H1 (cell line): ENCODE measurements around the gene MRPS5. TPM values are rescaled to one million over a fixed set of nuclear protein-coding genes. Genes with fewer than 3 reads are reported as not detected.

ENCODE experiments used
- CTCF ChIA-PET: fragments of 300-600 bp; sonication (Branson Sonifier 250); formaldehyde crosslinking; loops from one replicate; lab custom pipeline; 2021; ENCODE audit not compliant: partially characterized antibody; lab: Charles Lee
- POLR2A ChIA-PET: fragments of 300-600 bp; sonication (Branson Sonifier 250); formaldehyde crosslinking; loops from one replicate; lab custom pipeline; 2021; ENCODE audit warnings: inconsistent platforms; ENCODE audit not compliant: partially characterized antibody; lab: Charles Lee
- DNase-seq, 2 experiments: peaks; one replicate each; pipeline versions ENCODE4 v3.0.0 to v3.0.0-alpha.2; 2010 to 2022; ENCODE audit warnings: low spot score in 2 of 2, low read depth in 1 of 2, mixed read lengths in 1 of 2
- FAIRE-seq: peaks from 2 replicates; lab custom pipeline; 2011; peaks lifted over from hg19 to GRCh38; lab: Jason Lieb, UNC
- H2AFZ ChIP-seq: 2 replicates; pipeline ENCODE4 v1.8.1; 2012; ENCODE audit warnings: low read length, inconsistent platforms
- H2AK5ac ChIP-seq: 2 replicates; pipeline ENCODE4 v1.6.1; 2013; ENCODE audit warnings: low read depth, low read length
- H2BK120ac ChIP-seq: replicated peaks from 2 replicates; pipeline ENCODE3; 2013; ENCODE audit warnings: low read depth, low read length, inconsistent platforms
- H2BK12ac ChIP-seq: 2 replicates; pipeline ENCODE4 v1.6.1; 2013; ENCODE audit warnings: low read depth, low read length
- H2BK15ac ChIP-seq: 2 replicates; pipeline ENCODE4 v1.6.1; 2013; ENCODE audit warnings: low read length
- H2BK20ac ChIP-seq: 2 replicates; pipeline ENCODE4 v1.6.1; 2013; ENCODE audit warnings: low read length
- H2BK5ac ChIP-seq: 2 replicates; pipeline ENCODE4 v1.6.1; 2013; ENCODE audit warnings: low read depth, low read length
- H3K14ac ChIP-seq: 2 replicates; pipeline ENCODE4 v1.6.1; 2013; ENCODE audit warnings: inconsistent platforms; ENCODE audit not compliant: insufficient read length
- H3K18ac ChIP-seq: 2 replicates; pipeline ENCODE4 v1.6.1; 2013; ENCODE audit warnings: low read length; ENCODE audit errors: extremely low read depth
- H3K23ac ChIP-seq: 2 replicates; pipeline ENCODE4 v1.6.1; 2013; ENCODE audit warnings: inconsistent platforms; ENCODE audit not compliant: insufficient read length
- H3K23me2 ChIP-seq: 2 replicates; pipeline ENCODE4 v1.6.1; 2013; ENCODE audit warnings: low read depth, low read length
- H3K27ac ChIP-seq: 2 replicates; pipeline ENCODE4 v1.6.1; 2011; ENCODE audit warnings: low read depth, low read length, inconsistent platforms
- H3K27me3 ChIP-seq, 4 experiments: replicated peaks in 1 of 4; 1 replicate in 1 of 4; 2 replicates in 3 of 4; pipeline versions ENCODE4 v1.6.1 to v1.8.1; 2011 to 2013; ENCODE audit warnings: low read length in 3 of 4, mild to moderate bottlenecking in 3 of 4, inconsistent platforms in 2 of 4, mixed read lengths in 2 of 4, moderate library complexity in 1 of 4; ENCODE audit not compliant: control insufficient read depth in 3 of 4, insufficient read depth in 3 of 4; ENCODE audit errors: extremely low read depth in 1 of 4
- H3K36me3 ChIP-seq, 4 experiments: 2 replicates each; pipeline versions ENCODE4 v1.6.1 to v1.8.1; 2011 to 2013; ENCODE audit warnings: mild to moderate bottlenecking in 4 of 4, low read length in 3 of 4, moderate library complexity in 2 of 4, control low read depth in 1 of 4, inconsistent platforms in 1 of 4; ENCODE audit not compliant: insufficient read depth in 4 of 4, control insufficient read depth in 2 of 4
- H3K4ac ChIP-seq: replicated peaks from 2 replicates; pipeline ENCODE3; 2013; ENCODE audit warnings: low read length, low read depth, mixed read lengths, inconsistent platforms; ENCODE audit not compliant: insufficient read length
- H3K4me1 ChIP-seq, 4 experiments: replicated peaks in 1 of 4; 1 replicate in 1 of 4; 2 replicates in 3 of 4; pipeline versions ENCODE4 v1.6.1 to v1.8.1; 2011 to 2013; ENCODE audit warnings: low read length in 3 of 4, inconsistent platforms in 2 of 4, mixed read lengths in 1 of 4; ENCODE audit not compliant: insufficient read depth in 4 of 4, control insufficient read depth in 3 of 4
- H3K4me2 ChIP-seq, 2 experiments: 2 replicates each; pipeline versions ENCODE4 v1.6.1 to v1.8.1; 2011 to 2013; ENCODE audit warnings: low read depth in 2 of 2, low read length in 2 of 2, control low read depth in 1 of 2, inconsistent platforms in 1 of 2, mild to moderate bottlenecking in 1 of 2; ENCODE audit not compliant: insufficient read depth in 1 of 2
- H3K4me3 ChIP-seq, 4 experiments: fragments of 200-600, 300-600 bp in 1 of 4; sonication (generic), shearing (Covaris generic), sonication (Bioruptor Twin) in 1 of 4; 2 replicates each; pipeline versions ENCODE4 v1.5.1 to v1.8.1; 2011 to 2016; ENCODE audit warnings: low read length in 4 of 4, low read depth in 3 of 4, control low read depth in 2 of 4, inconsistent platforms in 2 of 4, mild to moderate bottlenecking in 2 of 4, mixed read lengths in 1 of 4, moderate library complexity in 1 of 4; ENCODE audit not compliant: insufficient read depth in 2 of 4; ENCODE audit errors: extremely low read depth in 1 of 4
- H3K56ac ChIP-seq: replicated peaks from 2 replicates; pipeline ENCODE3; 2013; ENCODE audit warnings: low read depth, mild to moderate bottlenecking, mixed read lengths, low read length, inconsistent platforms; ENCODE audit not compliant: insufficient read length
- H3K79me1 ChIP-seq: 2 replicates; pipeline ENCODE4 v1.6.1; 2013; ENCODE audit warnings: low read depth, low read length, control low read depth
- H3K79me2 ChIP-seq, 2 experiments: 2 replicates each; pipeline versions ENCODE4 v1.6.1 to v1.8.1; 2012 to 2013; ENCODE audit warnings: low read length in 2 of 2, mild to moderate bottlenecking in 2 of 2, inconsistent platforms in 1 of 2; ENCODE audit not compliant: insufficient read depth in 2 of 2, control insufficient read depth in 1 of 2
- H3K9ac ChIP-seq, 4 experiments: replicated peaks in 1 of 4; 1 replicate in 1 of 4; 2 replicates in 3 of 4; pipeline versions ENCODE4 v1.6.1 to v1.8.1; 2011 to 2013; ENCODE audit warnings: low read depth in 3 of 4, low read length in 3 of 4, control low read depth in 2 of 4, mild to moderate bottlenecking in 2 of 4, moderate library complexity in 2 of 4, inconsistent platforms in 1 of 4; ENCODE audit errors: extremely low read depth in 1 of 4
- H3K9me3 ChIP-seq, 2 experiments: 2 replicates each; pipeline versions ENCODE4 v1.6.1 to v1.8.1; 2012 to 2013; ENCODE audit warnings: mild to moderate bottlenecking in 2 of 2, moderate library complexity in 2 of 2, control low read depth in 1 of 2, inconsistent platforms in 1 of 2, low read depth in 1 of 2, low read length in 1 of 2, mixed read lengths in 1 of 2; ENCODE audit not compliant: insufficient read depth in 2 of 2
- H4K20me1 ChIP-seq, 2 experiments: replicated peaks in 1 of 2; 2 replicates each; pipeline versions ENCODE3 to v1.8.1; 2011 to 2013; ENCODE audit warnings: inconsistent platforms in 2 of 2, low read length in 2 of 2, mild to moderate bottlenecking in 1 of 2; ENCODE audit not compliant: insufficient read depth in 2 of 2, control insufficient read depth in 1 of 2
- H4K5ac ChIP-seq: 2 replicates; pipeline ENCODE4 v1.6.1; 2013; ENCODE audit warnings: low read length, low read depth, mixed read lengths, inconsistent platforms; ENCODE audit not compliant: insufficient read length
- H4K8ac ChIP-seq: 2 replicates; pipeline ENCODE4 v1.8.0; 2013; ENCODE audit warnings: mild to moderate bottlenecking, moderate library complexity, low read length, inconsistent platforms; ENCODE audit not compliant: insufficient read depth; ENCODE audit errors: extremely low read depth
- H4K91ac ChIP-seq: replicated peaks from 2 replicates; pipeline ENCODE3; 2013; ENCODE audit warnings: low read length, mixed read lengths, inconsistent platforms; ENCODE audit not compliant: insufficient read length
- CHD1 ChIP-seq: IDR thresholded peaks from 2 replicates; pipeline ENCODE4 v1.6.1; 2012; ENCODE audit warnings: low read depth, low read length, improper control_type of control experiment
- CTBP2 ChIP-seq: IDR thresholded peaks from 2 replicates; pipeline ENCODE4 v1.7.0; 2011; ENCODE audit warnings: borderline replicate concordance, mild to moderate bottlenecking, moderate library complexity, mixed read lengths, low read length; ENCODE audit not compliant: insufficient read depth, insufficient read length
- RBBP5 ChIP-seq: IDR thresholded peaks from 2 replicates; pipeline ENCODE4 v1.7.1; 2012; ENCODE audit warnings: low read depth, mild to moderate bottlenecking, inconsistent platforms, low read length, moderate library complexity, borderline replicate concordance
- RXRA ChIP-seq: IDR thresholded peaks from 2 replicates; pipeline ENCODE4 v1.6.1; 2011; ENCODE audit warnings: low read depth, mild to moderate bottlenecking, low read length, moderate library complexity; ENCODE audit not compliant: insufficient read depth
- SIX5 ChIP-seq: IDR thresholded peaks from 2 replicates; pipeline ENCODE4 v1.6.1; 2011; ENCODE audit warnings: mild to moderate bottlenecking, low read depth, low read length
- TAF7 ChIP-seq: optimal IDR thresholded peaks from 2 replicates; pipeline ENCODE3; 2011; ENCODE audit warnings: low read depth, mild to moderate bottlenecking, inconsistent platforms, low read length, moderate library complexity, borderline replicate concordance
- TBP ChIP-seq: IDR thresholded peaks from 2 replicates; pipeline ENCODE4 v1.6.1; 2011; ENCODE audit warnings: low read depth, low read length, improper control_type of control experiment
- WGBS, 2 experiments: shearing (Covaris generic) in 1 of 2; methylation state at CpG; one replicate each; pipeline versions ENCODE4 v1.1.6 to v1.1.7; 2013 to 2015; ENCODE audit warnings: low lambda C conversion rate in 2 of 2, mixed read lengths in 2 of 2, inconsistent platforms in 1 of 2, low coverage in 1 of 2, missing lambda C conversion rate in 1 of 2; ENCODE audit not compliant: insufficient replicate concordance in 2 of 2, insufficient coverage in 1 of 2, insufficient read length in 1 of 2; ENCODE audit errors: extremely low coverage in 1 of 2, missing lambda C conversion rate in 1 of 2; 5-methylcytosine and 5-hydroxymethylcytosine counted together
- polyA plus RNA-seq, 7 experiments: library from polyadenylated mRNA; depleted of rRNA in 3 of 7; stranded (reverse) in 5 of 7; unstranded in 2 of 7; fragments of >200 nt in 5 of 7; fragments of 200-250 nt in 2 of 7; gene quantifications; 1 replicate in 5 of 7; 2 replicates in 1 of 7; 4 replicates in 1 of 7; pipeline versions ENCODE4 v1.2.1 to v1.2.3, GENCODE V29; 2011 to 2013; ENCODE audit warnings: missing spikeins in 2 of 7, mixed read lengths in 2 of 7
- total RNA-seq: library from RNA; stranded (reverse); fragmentation: NEBNext Ultra II Directional; extraction: Animal tissue kit (Norgen Biotek cat#: 25700); gene quantifications from 2 replicates; pipeline ENCODE4 v1.2.1, GENCODE V29; 2021
- TF ChIP-seq, protein P1 (sequence below): IDR thresholded peaks from 2 replicates; pipeline ENCODE4 v1.6.1; 2011; ENCODE audit warnings: low read depth, mild to moderate bottlenecking, low read length; ENCODE audit not compliant: insufficient read depth
- TF ChIP-seq, protein P2 (sequence below): IDR thresholded peaks from 2 replicates; pipeline ENCODE4 v1.6.1; 2012; ENCODE audit warnings: inconsistent platforms

MRPS5 gene
- total and polyA plus RNA-seq, 2 of the 8 experiments (the other 6 are each of a cell fraction or from before 2014, with no cell fraction given), result 36.7 to 53.0 TPM

DNA sequence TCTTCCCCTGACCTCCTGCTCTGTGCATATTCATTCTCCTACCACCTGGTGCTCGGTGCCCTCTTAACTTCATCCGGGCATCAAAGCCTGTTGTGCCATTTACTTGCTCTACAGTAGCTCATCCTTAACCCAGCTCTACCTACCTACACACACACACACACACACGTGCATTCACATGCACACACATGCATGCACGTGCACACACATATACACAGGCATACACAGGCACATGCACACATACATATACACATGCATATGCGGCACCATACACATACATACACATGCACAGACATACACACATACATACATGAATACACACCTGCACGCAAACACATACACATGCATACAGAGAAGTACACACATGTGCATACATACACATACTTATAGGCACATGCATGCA is 81.6 kb downstream of the MRPS5 start:
- H3K79me2 ChIP-seq, result no peaks in the 10 kb centered on the region
- H4K91ac ChIP-seq, result no peak overlapping the region
- no peak overlapping the region for H3K14ac ChIP-seq
- H3K4ac ChIP-seq, result no peak overlapping the region
- H3K27me3 ChIP-seq, result no peaks in the 10 kb centered on the region
- no peak overlapping the region for H3K9ac ChIP-seq
- H3K36me3 ChIP-seq, result no peaks in the 10 kb centered on the region
- TF ChIP-seq SIX5 (no peak), CHD1 (no peak), CTBP2 (no peak), RXRA (no peak), TAF7 (no peak), RBBP5 (no peak), TBP (no peak)
- TF ChIP-seq, protein P1, sequence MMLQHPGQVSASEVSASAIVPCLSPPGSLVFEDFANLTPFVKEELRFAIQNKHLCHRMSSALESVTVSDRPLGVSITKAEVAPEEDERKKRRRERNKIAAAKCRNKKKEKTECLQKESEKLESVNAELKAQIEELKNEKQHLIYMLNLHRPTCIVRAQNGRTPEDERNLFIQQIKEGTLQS, result no peak
- TF ChIP-seq, protein P2, sequence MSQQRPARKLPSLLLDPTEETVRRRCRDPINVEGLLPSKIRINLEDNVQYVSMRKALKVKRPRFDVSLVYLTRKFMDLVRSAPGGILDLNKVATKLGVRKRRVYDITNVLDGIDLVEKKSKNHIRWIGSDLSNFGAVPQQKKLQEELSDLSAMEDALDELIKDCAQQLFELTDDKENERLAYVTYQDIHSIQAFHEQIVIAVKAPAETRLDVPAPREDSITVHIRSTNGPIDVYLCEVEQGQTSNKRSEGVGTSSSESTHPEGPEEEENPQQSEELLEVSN, result no peak
- ChIA-PET CTCF (no interaction called here), POLR2A (no interaction called here)
- no peak overlapping the region for H2BK12ac ChIP-seq
- no peak overlapping the region for H4K5ac ChIP-seq
- H2AFZ ChIP-seq, result no peak overlapping the region
- H2BK120ac ChIP-seq, result no peak overlapping the region
- peaks cover 87 to 92% of the 10 kb centered on the region in 2 experiments for H3K9me3 ChIP-seq
- no peak overlapping the region for H3K23ac ChIP-seq
- H2BK15ac ChIP-seq, result no peak overlapping the region
- no peak overlapping the region for H3K4me3 ChIP-seq
- DNase-seq (no peak), FAIRE-seq (no peak)
- no peaks in the 10 kb centered on the region; a peak in 1 of 7 replicates for H3K4me1 ChIP-seq
- H3K56ac ChIP-seq, result no peak overlapping the region
- H3K23me2 ChIP-seq, result peaks cover 2% of the 10 kb centered on the region; the same call in 1 of the 2 replicates
- no peak overlapping the region for H2BK20ac ChIP-seq
- H4K8ac ChIP-seq, result no peak overlapping the region
- 77% methylated on average over 6 of the region's 6 CpGs; no CpG with 5 or more reads in 1 of the 2 experiments for WGBS, 2 experiments
- H3K4me2 ChIP-seq, result no peak overlapping the region
- H2BK5ac ChIP-seq, result no peak overlapping the region
- H3K79me1 ChIP-seq, result no peaks in the 10 kb centered on the region
- H3K18ac ChIP-seq, result no peak overlapping the region
- H2AK5ac ChIP-seq, result no peak overlapping the region
- no peaks in the 10 kb centered on the region for H4K20me1 ChIP-seq
- no peak overlapping the region for H3K27ac ChIP-seq
